HL-60 (cell line): ENCODE measurements around the gene ZBTB6.

ENCODE experiments used
- TF ChIP-seq, protein P1 (sequence below): IDR thresholded peaks from one replicate; pipeline ENCODE4 v1.5.1; 2011; ENCODE audit warnings: low read length, control low read depth, inconsistent platforms; ENCODE audit not compliant: insufficient read depth
- TF ChIP-seq, protein P2 (sequence below): IDR thresholded peaks from 2 replicates; pipeline ENCODE4 v1.6.1; 2012; ENCODE audit warnings: low read depth; ENCODE audit not compliant: insufficient replicate concordance

DNA sequence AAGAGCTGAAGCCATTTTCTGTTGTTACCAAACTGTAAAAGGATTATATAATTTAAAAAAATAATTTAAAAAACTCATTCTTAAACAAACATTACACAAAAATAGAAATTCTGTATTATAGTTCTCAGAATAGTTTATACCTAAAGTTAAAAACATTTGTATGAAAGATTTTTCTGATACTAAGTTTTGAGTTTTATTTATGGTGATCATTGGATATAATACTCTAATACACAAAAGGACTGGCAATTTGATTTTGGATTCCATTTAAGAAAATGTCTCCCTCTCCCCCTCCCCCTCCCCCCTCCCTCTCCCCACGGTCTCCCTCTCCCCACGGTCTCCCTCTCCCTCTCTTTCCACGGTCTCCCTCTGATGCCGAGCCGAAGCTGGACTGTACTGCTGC, 47.0 kb downstream of the ZBTB6 start:
- TF ChIP-seq, protein P1, sequence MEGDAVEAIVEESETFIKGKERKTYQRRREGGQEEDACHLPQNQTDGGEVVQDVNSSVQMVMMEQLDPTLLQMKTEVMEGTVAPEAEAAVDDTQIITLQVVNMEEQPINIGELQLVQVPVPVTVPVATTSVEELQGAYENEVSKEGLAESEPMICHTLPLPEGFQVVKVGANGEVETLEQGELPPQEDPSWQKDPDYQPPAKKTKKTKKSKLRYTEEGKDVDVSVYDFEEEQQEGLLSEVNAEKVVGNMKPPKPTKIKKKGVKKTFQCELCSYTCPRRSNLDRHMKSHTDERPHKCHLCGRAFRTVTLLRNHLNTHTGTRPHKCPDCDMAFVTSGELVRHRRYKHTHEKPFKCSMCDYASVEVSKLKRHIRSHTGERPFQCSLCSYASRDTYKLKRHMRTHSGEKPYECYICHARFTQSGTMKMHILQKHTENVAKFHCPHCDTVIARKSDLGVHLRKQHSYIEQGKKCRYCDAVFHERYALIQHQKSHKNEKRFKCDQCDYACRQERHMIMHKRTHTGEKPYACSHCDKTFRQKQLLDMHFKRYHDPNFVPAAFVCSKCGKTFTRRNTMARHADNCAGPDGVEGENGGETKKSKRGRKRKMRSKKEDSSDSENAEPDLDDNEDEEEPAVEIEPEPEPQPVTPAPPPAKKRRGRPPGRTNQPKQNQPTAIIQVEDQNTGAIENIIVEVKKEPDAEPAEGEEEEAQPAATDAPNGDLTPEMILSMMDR: no peak
- TF ChIP-seq, protein P2, sequence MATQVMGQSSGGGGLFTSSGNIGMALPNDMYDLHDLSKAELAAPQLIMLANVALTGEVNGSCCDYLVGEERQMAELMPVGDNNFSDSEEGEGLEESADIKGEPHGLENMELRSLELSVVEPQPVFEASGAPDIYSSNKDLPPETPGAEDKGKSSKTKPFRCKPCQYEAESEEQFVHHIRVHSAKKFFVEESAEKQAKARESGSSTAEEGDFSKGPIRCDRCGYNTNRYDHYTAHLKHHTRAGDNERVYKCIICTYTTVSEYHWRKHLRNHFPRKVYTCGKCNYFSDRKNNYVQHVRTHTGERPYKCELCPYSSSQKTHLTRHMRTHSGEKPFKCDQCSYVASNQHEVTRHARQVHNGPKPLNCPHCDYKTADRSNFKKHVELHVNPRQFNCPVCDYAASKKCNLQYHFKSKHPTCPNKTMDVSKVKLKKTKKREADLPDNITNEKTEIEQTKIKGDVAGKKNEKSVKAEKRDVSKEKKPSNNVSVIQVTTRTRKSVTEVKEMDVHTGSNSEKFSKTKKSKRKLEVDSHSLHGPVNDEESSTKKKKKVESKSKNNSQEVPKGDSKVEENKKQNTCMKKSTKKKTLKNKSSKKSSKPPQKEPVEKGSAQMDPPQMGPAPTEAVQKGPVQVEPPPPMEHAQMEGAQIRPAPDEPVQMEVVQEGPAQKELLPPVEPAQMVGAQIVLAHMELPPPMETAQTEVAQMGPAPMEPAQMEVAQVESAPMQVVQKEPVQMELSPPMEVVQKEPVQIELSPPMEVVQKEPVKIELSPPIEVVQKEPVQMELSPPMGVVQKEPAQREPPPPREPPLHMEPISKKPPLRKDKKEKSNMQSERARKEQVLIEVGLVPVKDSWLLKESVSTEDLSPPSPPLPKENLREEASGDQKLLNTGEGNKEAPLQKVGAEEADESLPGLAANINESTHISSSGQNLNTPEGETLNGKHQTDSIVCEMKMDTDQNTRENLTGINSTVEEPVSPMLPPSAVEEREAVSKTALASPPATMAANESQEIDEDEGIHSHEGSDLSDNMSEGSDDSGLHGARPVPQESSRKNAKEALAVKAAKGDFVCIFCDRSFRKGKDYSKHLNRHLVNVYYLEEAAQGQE: no peak
